C4-2B (cell line): Measurements from ENCODE around the gene TMEM139.

ENCODE experiments used
- H3K27ac ChIP-seq: fragments of 450-650 bp; 2 replicates; pipeline ENCODE4 v1.5.1; 2017
- ZFX ChIP-seq: fragments of 450-650 bp; IDR thresholded peaks from 2 replicates; pipeline ENCODE4 v1.6.1; 2017
- TF ChIP-seq, protein P1 (sequence below): fragments of 450-650 bp; conservative IDR thresholded peaks from 2 replicates; pipeline ENCODE4 v1.5.1; 2017; ENCODE audit warnings: mild to moderate bottlenecking

TMEM139 gene

DNA sequence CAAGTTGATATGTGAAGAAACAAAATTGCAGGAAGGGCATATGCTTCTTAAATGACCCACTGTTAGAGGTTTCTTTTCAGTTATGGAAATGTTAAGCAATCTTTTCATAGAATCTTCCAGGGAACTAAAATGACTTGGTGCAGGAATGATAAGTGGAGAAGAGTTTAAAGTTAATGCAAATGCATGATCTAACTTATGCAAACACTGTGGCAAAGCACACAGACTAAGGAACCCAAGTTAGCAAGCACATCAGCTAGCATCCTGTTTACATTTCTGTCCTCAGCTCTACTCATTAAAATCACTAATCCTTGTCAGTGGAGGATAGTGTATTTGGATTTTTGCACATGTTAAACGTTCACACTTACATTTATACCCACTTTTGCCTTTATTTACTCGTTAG, 40.5 kb downstream of the TMEM139 start:
- no peak for TF ChIP-seq ZFX
- TF ChIP-seq, protein P1, sequence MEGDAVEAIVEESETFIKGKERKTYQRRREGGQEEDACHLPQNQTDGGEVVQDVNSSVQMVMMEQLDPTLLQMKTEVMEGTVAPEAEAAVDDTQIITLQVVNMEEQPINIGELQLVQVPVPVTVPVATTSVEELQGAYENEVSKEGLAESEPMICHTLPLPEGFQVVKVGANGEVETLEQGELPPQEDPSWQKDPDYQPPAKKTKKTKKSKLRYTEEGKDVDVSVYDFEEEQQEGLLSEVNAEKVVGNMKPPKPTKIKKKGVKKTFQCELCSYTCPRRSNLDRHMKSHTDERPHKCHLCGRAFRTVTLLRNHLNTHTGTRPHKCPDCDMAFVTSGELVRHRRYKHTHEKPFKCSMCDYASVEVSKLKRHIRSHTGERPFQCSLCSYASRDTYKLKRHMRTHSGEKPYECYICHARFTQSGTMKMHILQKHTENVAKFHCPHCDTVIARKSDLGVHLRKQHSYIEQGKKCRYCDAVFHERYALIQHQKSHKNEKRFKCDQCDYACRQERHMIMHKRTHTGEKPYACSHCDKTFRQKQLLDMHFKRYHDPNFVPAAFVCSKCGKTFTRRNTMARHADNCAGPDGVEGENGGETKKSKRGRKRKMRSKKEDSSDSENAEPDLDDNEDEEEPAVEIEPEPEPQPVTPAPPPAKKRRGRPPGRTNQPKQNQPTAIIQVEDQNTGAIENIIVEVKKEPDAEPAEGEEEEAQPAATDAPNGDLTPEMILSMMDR = no peak
- H3K27ac ChIP-seq = no peak overlapping the region

DNA sequence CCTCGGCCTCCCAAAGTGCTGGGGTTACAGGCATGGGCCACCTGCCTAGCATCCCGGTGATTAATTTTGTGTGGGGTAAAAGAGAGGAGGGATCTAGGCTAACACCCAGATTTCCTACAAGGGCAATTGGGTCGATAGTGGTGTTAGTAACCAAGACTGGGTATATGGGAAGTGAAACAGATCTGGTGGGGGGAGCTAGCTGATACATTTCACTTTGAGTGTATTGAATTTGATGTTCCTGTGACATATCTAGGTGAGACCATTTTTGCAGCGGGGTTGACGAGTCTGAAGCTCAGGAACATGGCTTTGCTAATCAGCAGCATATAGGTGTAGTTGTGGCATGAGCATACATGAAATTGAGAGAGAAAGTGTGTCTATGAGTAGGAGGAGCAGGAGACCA, 43.1 kb downstream of the TMEM139 start:
- H3K27ac ChIP-seq = no peak overlapping the region
- no peak for TF ChIP-seq ZFX
- TF ChIP-seq, protein P1 = no peak

DNA sequence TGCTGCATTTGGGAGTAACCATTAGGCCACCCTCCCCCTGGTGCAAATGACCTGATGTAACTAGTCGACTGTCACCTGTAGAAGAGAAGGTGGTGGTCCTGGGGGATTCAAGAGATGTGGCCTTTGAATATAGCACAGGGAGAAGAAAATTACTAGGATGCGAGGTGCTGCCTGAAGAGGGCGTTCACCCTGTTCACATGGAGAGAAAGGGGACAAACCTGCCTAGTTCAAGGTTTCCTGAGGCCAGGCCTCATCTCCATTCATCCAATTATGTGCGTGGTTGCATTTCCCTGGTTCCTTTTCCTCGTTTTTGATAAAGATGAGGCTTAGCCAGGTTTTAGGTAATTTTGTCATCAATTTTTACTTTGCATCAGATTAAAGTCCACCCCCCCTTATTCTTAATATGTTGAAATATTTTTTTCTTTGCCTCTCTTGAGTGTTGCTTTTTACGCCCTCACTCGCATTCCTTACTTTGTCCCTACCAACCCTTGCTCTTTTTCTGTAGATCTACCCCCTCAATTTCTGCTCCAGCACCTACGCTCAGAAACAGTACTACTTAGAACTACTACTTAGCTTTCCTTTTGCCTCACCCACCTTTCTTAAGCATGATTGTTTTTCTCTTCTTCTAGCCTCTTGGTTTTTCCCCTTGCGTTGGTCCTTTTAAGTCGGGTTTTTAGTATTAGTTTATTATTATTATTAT, 44.9 kb downstream of the TMEM139 start:
- H3K27ac ChIP-seq = no peak overlapping the region
- TF ChIP-seq, protein P1 = peak; percentile 16
- TF ChIP-seq ZFX = no peak

DNA sequence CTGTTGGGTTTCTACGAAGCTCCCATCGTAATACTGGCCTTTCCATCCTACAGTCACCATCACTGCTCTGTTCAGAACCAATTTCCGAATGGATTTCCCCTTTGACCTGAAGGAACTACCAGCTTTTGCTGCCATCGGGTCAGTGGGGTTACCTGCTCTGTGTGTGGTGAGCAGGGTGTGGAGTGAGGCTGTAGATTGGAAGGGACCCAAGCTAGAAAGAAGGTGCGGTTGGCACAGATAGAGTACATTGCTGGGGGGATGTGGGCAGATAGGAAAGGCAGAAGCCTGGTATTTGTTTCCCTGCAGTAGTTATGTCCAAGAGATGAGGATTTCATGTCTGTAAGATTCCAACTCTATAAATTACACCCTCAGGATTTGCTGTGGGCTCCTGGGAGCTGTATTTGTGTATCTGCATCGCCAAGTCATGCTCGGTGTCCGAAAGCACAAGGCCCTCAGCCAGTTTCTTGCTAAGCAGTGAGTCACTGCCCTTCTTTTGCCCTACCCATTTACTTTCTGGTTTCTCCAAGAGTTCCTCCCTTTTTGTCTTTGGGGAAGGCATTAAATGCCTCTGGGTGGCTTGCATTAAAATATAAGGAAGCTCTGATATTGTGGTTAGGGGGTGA, 46.5 kb downstream of the TMEM139 start:
- TF ChIP-seq, protein P1 = no peak
- TF ChIP-seq ZFX = no peak
- H3K27ac ChIP-seq = no peak overlapping the region

DNA sequence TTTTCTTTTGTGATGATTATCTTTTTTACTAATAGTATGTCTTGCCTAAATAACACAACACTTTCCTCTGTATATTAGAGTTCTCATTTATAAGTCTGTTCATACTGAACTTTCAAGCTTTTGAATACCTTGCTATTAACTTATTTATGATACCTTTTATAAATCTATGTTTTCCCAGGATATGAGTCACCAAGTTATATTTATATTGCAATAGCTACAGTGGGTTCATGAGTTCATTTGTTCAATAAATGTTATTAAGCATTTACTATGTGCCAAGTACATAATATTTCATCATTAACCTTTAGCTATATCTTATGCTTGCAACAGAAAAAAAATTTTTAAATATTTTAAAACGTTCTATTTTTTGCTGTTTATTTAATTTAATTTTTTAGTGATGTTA, 49.5 kb downstream of the TMEM139 start:
- TF ChIP-seq ZFX = no peak
- TF ChIP-seq, protein P1 = no peak
- no peak overlapping the region for H3K27ac ChIP-seq

DNA sequence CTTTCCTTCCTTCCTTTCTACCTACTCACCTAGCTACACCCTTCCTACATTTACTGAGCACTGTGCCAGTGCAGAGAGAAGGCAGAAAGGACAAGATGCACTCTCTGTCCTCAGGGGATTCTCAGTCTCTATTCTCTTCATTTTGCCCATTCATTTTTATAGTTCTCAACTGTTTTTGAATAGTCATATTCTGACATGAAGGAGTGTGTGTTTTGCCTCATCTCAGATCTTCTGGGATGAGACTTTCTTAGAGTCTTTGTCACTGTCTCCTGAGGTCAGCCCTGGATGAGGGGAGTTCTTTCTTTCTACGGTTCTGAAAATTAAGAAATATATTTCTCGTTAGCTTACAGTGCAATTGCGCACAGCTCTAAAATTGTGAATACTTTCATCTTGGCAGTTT, 52.5 kb downstream of the TMEM139 start:
- no peak overlapping the region for H3K27ac ChIP-seq
- TF ChIP-seq, protein P1 = no peak
- no peak for TF ChIP-seq ZFX
